LNCAP (cell line): ENCODE results near the gene CD5L.

Source experiments
- TF ChIP-seq, protein P1 (sequence below): fragments of 450-650 bp; IDR thresholded peaks from 2 replicates; pipeline ENCODE4 v1.5.1; 2017; ENCODE audit warnings: mild to moderate bottlenecking

CD5L gene

DNA sequence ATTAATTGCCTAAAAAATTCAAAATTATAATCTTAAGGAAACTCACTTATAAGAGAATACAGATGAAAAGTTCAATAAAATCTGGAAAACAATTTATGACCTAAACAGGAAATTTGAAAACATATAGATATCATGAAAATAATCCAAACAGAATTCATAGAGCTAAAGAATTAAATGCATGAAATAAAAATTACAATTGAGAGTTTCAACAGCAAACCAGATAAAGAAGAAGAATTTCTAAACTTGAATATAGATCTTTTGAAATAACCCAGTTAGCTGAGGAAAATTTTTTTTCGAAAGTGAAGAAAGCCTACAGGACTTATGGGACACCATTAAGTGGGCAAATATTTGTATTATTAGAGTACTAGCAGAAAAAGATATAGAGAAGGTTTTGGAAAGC is 28.3 kb downstream of the CD5L start:
- TF ChIP-seq, protein P1, sequence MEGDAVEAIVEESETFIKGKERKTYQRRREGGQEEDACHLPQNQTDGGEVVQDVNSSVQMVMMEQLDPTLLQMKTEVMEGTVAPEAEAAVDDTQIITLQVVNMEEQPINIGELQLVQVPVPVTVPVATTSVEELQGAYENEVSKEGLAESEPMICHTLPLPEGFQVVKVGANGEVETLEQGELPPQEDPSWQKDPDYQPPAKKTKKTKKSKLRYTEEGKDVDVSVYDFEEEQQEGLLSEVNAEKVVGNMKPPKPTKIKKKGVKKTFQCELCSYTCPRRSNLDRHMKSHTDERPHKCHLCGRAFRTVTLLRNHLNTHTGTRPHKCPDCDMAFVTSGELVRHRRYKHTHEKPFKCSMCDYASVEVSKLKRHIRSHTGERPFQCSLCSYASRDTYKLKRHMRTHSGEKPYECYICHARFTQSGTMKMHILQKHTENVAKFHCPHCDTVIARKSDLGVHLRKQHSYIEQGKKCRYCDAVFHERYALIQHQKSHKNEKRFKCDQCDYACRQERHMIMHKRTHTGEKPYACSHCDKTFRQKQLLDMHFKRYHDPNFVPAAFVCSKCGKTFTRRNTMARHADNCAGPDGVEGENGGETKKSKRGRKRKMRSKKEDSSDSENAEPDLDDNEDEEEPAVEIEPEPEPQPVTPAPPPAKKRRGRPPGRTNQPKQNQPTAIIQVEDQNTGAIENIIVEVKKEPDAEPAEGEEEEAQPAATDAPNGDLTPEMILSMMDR: no peak

DNA sequence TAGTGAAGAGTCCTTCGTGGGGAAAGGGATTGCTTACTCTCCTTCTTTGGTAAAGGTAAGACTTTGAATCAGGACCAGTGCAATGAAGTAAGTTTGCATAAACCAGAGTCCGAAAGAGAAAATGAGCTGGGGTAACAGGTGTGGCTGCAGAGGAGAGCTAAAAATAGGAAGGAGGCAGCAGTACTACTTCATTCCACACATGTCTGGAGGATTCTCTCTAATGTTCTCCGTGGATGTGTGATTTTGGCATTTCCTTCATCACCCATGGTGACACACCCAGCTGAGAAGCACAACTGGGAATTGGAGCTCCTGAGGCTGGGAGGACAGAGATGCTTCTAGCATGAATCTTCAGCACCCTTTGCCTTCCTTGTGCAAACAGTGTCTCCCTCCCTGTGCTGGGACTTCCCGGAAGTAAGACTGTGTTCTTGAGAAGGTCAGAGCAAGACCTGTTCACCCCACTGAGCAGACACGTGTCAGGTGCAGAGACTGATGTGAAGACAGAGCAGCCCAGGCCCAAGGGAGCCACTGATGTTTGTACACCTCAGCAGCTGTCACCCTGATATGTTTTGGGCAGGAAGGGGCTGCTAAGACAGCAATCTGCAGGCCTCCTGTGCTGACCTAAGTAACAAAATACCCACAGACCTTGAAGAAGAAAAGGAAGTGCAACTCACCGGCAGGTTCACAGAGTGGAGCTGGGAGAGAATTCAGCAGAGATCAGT is 35.0 kb downstream of the CD5L start:
- TF ChIP-seq, protein P1: no peak

DNA sequence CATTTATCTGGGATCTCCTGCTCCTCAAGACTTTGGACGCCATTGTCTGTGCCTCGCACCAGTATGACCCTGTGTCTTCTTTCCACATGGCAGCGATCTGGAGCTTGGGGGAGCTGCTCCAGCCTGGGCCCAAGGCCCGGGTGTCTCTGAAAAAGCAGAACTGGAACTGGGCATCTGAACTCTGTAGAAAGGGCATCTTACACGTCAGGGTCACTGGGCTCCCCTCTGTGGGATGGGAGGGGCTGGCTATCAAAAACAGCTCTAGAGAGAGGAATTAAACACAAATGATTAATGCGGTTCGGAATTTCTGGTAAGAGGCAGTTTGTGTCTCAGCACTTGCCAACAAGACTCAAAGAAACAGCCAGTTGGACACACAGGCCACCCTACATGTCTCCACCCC is 37.8 kb downstream of the CD5L start:
- TF ChIP-seq, protein P1: no peak

DNA sequence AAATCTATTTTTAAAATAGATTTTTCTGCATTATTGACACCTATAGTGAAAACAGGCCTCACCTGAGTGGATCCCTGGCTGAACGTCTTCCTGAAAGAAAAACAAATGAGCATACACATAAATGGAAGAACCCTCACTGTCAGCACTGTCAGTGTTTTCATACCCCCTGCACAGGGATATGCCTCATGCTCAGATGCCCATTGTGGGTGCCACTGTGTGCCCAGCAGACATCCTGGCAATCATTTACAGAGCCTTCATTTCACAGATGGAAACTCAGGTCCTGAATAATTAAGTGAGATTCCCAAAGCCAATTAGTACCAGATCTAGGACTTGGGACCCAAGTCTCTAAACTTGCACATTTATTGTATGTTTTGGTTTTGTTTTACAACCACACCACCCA is 41.6 kb downstream of the CD5L start:
- TF ChIP-seq, protein P1: no peak

DNA sequence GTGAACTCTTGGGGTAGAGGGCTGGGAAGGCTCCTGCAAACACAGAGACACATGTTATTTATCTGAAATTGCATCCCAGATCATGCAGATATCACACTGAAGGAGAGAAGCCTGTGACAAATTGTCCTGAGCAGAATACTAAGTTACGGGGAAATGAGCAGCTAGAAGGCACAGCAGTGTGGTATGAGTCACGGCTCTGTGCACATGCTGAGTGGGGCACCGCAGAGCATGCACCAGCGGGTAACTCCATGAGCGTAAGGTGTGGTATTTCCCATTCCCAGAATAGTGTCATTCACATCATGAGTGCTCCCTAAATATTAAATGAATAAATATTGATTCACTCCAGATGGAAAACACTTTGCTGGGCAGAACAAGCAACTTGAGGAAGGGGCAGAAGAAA is 43.4 kb downstream of the CD5L start:
- TF ChIP-seq, protein P1: no peak

DNA sequence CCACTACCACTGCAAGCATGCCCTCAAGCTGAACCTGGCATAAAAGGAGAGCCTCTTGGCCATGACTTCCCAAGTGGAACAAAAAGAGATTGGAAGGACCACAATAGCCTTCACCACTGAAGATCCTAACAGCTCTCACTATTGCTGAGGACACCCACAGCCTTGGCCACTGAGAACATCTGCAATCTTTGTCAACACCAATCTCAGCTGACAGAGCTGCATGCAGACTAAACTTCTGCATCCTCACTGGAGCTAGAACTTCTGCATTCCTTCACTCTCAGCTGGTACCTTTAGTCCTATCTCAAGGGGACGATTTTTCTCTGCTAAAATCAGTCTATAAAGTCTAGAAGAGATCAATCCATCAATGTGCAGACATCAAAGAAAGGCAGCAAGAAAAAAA is 56.4 kb downstream of the CD5L start:
- TF ChIP-seq, protein P1: no peak

DNA sequence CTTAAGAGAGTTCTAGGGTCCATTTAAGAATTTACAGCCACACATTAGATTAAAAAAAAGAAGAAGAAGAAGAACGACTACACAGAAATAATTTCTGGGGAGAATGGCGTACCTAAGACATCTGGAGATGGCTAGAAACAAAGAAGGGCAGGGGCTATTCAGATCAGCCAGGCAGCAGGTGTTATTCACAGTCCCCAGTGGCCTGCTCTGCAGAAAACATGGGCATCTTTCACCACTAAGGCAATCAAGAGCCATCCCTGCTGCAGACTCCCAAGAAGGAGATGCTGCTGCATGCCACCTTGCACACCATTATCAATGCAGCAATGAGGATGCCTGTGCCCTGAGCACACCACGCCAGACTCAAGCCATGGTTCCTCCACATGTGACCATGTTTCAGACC is 56.8 kb downstream of the CD5L start:
- TF ChIP-seq, protein P1: no peak

DNA sequence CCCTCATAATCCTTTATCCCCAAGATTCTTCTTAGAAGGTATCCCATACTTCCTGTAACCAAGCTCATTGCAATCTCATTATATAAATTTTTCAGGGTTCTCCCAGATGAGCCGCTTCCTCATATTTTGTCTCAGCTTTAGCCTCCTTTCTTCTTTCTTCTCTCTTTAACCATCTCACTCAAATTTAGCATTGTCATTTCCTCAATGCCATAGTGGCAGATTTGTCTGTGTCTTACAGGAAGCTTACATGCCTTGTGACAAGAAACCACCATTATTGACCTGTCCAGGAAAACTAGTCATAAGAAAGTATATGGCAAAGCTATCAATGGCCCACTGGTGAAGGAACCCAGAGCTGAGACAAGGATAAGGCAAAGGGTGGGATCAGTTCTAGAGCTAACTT is 58.7 kb downstream of the CD5L start:
- TF ChIP-seq, protein P1: no peak
